ENCODE results near the gene SERPINB5. TPM values are rescaled to one million over a fixed set of nuclear protein-coding genes. Genes with fewer than 3 reads are reported as not detected.
"Not testable (repeated sequence)": the region's sequence is repeated elsewhere in the genome, so short reads cannot be mapped to it uniquely, and the experiment has no call there.

The SERPINB5 gene, protein sequence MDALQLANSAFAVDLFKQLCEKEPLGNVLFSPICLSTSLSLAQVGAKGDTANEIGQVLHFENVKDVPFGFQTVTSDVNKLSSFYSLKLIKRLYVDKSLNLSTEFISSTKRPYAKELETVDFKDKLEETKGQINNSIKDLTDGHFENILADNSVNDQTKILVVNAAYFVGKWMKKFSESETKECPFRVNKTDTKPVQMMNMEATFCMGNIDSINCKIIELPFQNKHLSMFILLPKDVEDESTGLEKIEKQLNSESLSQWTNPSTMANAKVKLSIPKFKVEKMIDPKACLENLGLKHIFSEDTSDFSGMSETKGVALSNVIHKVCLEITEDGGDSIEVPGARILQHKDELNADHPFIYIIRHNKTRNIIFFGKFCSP
- under 1 TPM in 1 of 3 donors, not detected in 2; 0.22 TPM for polyA plus RNA-seq

DNA sequence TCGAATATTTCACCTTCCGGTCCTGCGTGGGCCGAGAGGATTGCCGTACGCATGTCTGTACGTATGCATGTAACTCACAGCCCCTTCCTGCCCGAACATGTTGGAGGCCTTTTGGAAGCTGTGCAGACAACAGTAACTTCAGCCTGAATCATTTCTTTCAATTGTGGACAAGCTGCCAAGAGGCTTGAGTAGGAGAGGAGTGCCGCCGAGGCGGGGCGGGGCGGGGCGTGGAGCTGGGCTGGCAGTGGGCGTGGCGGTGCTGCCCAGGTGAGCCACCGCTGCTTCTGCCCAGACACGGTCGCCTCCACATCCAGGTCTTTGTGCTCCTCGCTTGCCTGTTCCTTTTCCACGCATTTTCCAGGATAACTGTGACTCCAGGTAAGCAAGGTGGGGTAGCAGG, at the start of gene SERPINB5:
SERPINB5 (plus strand) TSS at position 291 of the 400 bp plus-strand sequence. CDS start 7,471 bp downstream, outside the sequence.
- H3K27ac ChIP-seq (ENCODE audit: low read depth, low read length), result no peak within 1 kb of the TSS
- WGBS, 3 donors, result 88 to 96% (median 91%) methylated on average over 20 to 21 of the region's 21 CpGs

DNA sequence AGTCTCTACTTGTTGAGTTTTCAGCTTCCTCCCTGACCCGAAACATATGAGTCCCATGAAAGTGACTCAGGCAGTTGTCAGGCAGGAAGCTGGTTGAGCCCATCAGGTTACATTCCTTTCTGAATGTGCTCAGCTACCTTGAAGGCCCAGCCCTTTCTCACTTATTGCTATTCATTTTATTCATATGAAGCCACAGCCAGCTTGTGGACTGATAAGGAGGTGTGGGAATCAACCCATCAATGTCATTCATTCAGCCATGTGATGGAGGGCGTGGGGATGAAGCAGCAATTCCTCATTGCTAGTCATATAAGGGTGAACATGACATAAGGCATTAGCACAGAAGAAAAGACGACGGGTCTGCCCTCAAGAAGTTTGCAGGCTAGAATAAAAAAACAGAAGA, 49.2 kb upstream of the SERPINB5 start:
- 86 to 88% (median 87%) methylated on average over 4 of the region's 4 CpGs for WGBS, 3 donors
- H3K27ac ChIP-seq (ENCODE audit: low read depth, low read length), result no peak overlapping the region

DNA sequence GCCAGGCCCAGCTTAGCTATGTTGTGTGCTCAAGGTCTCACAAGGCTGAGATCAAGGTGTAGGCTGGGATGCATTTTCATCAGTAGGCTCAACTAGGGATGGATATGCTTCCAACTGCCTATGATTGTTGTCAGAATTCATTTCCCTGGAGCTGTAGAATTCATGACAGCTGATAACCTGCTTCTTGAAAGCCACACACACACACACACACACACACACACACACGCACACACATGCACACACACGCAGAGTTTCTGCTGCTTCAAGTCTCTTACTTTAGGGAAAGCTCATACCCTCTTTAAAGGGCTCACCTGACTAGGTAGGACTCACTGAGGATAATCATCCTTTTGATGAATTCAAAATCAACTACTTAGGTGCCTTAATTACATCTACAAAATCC, 46.2 kb upstream of the SERPINB5 start:
- 58 to 78% (median 63%) methylated on average over 2 of the region's 2 CpGs for WGBS, 3 donors
- H3K27ac ChIP-seq (ENCODE audit: low read depth, low read length), result no peak overlapping the region

DNA sequence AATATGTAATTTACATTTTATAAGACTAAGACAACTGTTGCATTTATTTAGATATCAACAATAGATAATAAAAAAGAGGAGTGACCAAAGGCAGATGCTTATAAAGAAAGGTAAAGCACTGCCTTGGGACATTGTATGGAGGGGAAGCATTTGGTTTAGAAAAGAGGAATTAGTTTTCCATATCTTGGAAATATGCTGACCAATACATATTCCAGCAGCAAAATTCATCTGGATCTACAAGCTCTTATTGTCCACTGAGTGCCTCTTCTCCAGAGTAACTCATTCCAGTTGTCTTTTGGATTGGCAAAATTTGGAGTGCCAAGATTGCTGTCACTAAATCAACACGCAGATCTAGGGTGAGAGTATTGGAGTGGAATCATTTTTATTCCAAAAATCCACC, 45.6 kb upstream of the SERPINB5 start:
- H3K27ac ChIP-seq (ENCODE audit: low read depth, low read length), result no peak overlapping the region
- WGBS, 3 donors, result 50 to 81% (median 80%) methylated on average over 1 of the region's 1 CpG

DNA sequence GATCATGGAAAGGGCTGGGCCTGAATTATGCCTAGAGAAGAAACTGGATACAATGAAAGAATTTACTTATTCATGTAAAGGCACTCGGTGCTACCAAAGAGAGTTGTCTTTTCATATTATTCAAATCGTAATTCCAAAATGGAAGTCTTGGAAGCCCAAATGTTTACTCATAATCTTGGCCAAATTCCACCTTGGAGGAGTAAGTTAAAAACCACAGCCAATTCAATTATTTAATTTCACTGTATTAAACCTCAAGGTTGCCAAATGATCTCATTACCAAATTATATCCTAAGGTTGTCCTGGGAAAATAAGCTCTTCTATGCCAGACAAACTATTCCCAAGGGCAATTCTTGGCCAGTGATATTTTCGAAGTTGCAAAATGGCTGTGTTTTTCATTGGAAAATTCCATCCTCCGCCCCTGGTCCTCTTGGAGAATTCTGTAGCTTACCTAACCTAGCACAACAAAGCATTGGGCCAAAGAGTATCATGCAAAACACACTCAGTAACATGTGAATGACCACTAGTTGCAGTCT, 43.4 kb upstream of the SERPINB5 start:
- H3K27ac ChIP-seq (ENCODE audit: low read depth, low read length), result no peak overlapping the region
- WGBS, 3 donors, result 43 to 55% (median 43%) methylated on average over 4 of the region's 4 CpGs

DNA sequence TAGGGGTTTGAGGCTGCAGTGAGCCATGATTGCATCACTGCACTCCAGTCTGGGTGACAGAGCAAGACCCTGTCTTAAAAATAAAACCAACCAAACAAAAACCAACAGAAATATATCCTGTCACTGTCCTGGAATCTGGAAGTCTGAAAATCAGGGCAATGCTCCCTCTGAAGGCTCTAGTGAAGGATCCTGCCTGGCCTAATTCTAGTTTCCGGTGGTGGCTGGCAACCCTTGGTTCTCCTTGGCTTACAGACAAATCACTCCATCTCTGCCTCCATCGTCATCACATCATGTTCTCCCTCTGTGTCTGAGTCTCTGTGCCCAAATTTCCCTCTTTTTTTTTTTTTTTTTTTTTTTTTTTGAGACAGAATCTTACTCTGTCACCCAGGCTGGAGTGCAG, 38.6 kb upstream of the SERPINB5 start:
- WGBS, 3 donors, result 74 to 76% (median 74%) methylated on average over 2 of the region's 2 CpGs
- H3K27ac ChIP-seq (ENCODE audit: low read depth, low read length), result no peak overlapping the region

DNA sequence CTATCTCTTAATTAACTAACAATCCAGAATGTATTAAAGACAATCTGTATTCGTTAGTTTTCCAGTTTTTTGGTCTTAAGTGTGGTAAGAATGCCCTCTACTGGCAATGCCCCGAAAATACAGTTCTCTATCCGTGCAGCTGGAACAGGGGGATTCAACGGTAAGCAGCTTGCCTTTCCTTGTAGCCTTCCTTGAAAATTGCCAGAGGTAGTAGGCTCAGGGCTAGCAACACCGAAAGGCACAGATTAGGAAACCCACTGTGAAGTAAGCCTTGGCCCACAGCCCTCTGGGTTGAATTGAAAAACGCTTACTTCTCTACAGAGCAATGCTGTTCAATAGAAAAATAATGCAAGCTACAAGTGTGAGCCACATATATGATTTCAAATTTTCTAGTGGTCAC, 37.4 kb upstream of the SERPINB5 start:
- 1 to 2% (median 2%) methylated on average over 6 of the region's 6 CpGs for WGBS, 3 donors
- no peak overlapping the region for H3K27ac ChIP-seq (ENCODE audit: low read depth, low read length)

DNA sequence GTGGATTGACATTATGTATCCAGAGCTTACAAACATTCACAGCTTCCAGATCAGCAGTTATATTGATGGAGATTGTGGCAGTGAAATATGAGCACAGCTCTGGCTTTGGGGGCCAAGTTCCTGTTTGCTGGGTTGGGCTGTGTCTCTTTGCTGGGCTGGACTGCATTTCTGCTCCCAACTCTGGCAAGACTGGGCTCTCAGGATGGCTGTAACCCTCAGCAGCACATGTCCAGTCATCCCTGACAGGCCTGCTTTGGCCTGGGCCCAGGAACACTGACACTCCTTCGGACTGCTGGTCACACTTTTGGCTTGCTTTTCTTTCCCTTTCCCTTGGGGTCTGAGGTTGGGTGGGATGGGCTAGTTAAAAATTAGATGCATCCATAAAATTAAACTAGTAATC, 36.5 kb upstream of the SERPINB5 start:
- H3K27ac ChIP-seq (ENCODE audit: low read depth, low read length), result no peak overlapping the region
- WGBS, 3 donors, result 33 to 53% (median 40%) methylated on average over 1 of the region's 1 CpG

DNA sequence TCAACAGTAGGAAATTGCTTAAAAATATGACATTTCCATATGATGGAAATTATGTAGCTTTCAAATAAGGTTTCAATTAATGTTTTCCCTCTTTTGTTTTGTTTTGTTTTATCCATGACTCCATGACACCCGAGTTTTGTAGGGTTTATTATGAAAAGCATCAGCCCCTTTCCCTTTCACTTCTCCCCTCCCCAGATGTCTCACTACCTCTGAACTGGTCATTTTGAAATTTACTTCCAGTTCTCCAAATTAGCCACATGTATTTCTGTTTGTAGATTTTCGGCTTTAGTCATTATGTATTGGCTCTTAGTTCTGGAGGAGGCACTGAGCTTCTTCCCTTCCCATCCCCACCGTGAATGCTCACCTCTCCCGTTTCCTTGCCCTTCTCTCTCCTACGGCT, 35.9 kb upstream of the SERPINB5 start:
- 56 to 61% (median 57%) methylated on average over 5 of the region's 5 CpGs for WGBS, 3 donors
- H3K27ac ChIP-seq (ENCODE audit: low read depth, low read length), result no peak overlapping the region

DNA sequence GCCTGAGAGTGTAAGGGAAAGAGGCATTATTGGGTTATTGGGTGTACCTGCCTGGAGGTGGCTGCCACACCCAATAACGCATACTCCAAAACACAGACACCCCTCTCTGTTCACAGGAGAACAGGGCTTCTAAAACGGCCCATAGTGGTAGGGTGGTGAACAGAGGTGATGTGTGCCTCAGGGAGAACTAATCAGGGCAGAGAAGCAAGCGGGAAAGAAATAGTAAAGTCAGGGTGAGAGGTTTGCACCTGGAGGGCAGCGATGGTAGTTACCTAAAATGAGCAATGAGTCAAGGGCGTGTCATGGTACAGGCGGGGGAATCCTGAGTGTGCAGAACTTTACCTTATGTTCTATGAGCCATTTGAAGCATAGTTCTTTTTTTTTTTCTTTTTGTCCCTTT, 32.9 kb upstream of the SERPINB5 start:
- no peak overlapping the region for H3K27ac ChIP-seq (ENCODE audit: low read depth, low read length)
- WGBS, 3 donors, result 82 to 98% (median 95%) methylated on average over 6 of the region's 6 CpGs

DNA sequence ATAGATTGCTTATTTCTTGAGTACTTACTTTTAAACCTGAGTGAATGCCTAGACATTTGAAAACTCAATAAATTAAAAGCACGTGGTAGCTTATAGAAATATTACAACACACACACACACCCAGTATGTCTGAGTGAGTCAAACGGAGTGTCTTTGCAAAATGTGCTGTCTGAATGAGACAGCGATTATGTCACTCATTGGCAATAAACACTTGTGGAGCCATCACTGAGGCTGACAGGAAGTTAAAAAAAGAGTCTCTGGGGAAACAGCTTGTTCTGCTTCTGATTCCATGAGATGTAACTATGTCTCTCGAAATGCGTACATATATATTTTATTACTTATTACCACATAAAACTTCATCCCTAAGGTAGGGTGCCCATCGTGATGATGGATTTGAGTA, 32.2 kb upstream of the SERPINB5 start:
- 30 to 70% (median 32%) methylated on average over 6 of the region's 6 CpGs for whole genome bisulfite sequencing, 3 donors
- H3K27ac ChIP-seq (ENCODE audit: low read depth, low read length), result no peak overlapping the region

DNA sequence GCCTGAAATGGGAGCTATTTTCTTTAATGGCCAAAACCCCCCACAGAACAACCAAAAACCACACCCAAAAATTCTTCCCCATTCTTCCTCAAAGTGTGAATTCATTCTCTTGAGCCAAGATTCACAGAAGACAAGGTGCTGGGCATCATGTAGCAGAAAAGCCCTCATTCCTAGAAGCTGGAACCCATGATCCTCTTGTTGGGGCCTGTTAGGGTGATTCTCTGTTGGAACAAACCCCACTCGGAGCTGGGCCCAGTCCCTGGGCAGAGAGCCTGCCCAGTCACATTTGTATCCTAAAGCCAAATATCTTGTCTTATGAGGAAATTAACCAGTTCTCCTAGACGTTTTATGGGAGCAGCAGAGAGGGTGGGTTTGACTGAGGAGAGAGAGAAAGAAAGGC, 31.7 kb upstream of the SERPINB5 start:
- no peak overlapping the region for H3K27ac ChIP-seq (ENCODE audit: low read depth, low read length)
- WGBS, 3 donors, result 44 to 74% (median 63%) methylated on average over 2 of the region's 2 CpGs

DNA sequence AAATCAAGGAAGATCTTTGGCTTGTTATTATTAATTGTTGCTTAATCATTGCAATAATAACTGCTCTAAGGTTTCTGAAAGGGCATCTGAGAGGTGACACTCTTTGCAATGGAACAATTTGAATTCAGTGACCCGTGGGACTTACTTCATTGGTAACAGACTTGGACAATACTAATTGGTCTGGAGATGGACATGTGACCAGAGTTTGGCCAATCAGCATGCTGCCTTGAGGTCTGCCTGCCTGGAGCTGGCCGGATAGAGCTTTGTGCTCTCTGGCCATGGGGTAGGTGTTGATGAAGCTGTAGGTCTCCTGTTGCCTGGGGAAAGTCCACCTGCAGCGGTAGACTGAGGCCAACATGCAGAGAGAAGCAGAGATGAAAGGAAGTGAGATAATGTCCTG, 30.5 kb upstream of the SERPINB5 start:
- WGBS, 3 donors, result 92 to 95% (median 93%) methylated on average over 3 of the region's 3 CpGs
- no peak overlapping the region for H3K27ac ChIP-seq (ENCODE audit: low read depth, low read length)

DNA sequence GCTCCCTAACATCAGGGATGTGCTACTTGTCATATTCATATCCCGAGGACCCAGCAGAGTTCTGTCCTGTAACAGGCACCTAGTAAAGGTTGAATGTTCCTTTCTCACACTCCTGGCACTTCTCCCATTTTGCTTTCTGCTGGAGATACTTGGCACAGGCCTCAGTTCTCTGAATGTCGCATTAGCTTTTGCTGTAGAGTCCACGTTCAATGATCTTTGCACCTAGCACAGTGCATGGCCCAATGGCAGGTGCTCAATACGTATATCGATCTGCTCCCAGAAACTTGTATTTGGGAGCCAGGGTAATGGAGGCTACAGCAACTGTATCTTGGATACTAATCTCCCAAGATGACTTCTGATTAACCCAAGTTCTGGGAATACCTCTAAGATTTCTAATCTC, 29.7 kb upstream of the SERPINB5 start:
- H3K27ac ChIP-seq (ENCODE audit: low read depth, low read length), result no peak overlapping the region
- WGBS, 3 donors, result 71 to 93% (median 90%) methylated on average over 5 of the region's 5 CpGs

DNA sequence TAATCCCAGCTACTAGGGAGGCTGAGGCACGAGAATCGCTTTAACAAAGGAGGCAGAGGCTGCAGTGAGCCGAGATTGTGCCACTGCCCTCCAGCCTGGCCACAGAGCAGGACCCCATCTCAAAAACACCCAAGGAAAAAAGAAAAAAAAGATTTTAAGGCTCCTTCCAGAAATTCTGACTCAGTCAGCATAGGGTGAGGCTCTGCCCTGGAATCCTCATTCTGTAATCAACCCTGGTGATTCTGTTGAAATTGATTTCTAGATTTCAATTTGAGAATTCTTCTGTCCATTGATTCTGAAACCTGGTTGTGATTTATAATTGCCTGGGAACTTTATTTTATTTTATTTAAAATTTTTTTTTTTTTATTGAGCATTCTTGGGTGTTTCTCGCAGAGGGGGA, 27.3 kb upstream of the SERPINB5 start:
- WGBS, 3 donors, result 89 to 90% (median 90%) methylated on average over 4 of the region's 4 CpGs
- H3K27ac ChIP-seq (ENCODE audit: low read depth, low read length), result no peak overlapping the region

DNA sequence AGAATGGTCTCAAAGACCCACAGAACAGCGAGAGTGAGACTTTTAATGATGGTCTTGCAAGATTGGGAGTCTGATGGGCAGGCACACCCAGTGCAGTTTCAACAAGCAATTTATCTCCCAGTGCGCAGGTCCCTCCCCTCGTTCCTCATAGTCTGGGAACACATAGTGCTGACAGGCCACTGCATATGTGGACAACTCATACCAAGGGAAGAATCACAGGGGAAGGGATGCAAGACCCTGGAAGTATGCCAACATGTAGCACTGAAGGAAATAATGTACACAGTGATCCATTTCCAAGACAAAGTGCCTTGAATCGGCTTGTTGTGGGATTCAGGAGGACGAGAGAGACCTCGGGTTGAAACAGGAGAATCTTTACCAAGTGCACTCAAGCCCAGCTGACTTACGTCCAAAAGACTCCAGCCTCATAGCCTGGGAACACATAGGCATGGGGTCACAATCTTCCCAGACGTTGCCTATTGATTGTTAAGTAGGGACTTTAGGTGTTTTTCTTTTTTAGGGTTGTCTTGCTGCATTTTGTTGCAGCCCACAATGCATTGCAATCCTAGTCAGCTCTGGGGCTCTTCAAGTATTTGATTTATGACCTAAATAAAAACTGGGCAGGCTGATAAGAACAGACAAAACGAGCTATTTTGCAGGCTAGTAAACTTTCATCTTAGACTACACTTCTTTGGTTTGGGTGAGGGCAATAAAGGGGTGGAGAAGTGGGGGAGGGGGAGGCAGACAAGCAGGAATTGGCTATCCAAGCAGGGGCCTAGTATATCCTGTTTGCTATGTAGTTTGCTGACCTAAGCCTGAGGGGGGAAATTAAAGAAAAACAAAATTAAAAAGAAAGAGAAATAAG, 24.7 kb upstream of the SERPINB5 start:
- H3K27ac ChIP-seq (ENCODE audit: low read depth, low read length), result no peak overlapping the region
- 48 to 53% (median 51%) methylated on average over 9 of the region's 9 CpGs for WGBS, 3 donors

DNA sequence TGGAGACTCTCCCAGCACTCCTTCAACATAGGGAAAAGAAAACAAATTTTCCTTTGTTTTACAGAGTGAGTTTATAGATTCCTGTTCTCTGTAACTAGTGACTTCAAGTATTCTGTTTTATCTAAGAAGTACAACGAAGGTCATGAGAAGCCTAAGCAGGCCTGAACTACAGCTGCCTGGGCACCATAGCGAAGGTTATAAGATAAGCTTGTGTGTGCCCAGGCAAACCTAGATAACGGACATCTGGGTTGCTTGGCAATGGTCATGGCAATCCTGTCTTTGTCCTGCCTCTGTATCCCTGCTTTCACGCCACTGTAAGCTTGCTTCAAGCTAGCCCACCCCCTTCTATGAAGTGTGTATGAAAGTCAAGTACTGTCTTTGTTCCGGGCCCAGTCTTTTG, 24.0 kb upstream of the SERPINB5 start:
- not testable (repeated sequence) for H3K27ac ChIP-seq (ENCODE audit: low read depth, low read length)
- WGBS, 3 donors, result 36 to 87% (median 72%) methylated on average over 5 of the region's 5 CpGs

DNA sequence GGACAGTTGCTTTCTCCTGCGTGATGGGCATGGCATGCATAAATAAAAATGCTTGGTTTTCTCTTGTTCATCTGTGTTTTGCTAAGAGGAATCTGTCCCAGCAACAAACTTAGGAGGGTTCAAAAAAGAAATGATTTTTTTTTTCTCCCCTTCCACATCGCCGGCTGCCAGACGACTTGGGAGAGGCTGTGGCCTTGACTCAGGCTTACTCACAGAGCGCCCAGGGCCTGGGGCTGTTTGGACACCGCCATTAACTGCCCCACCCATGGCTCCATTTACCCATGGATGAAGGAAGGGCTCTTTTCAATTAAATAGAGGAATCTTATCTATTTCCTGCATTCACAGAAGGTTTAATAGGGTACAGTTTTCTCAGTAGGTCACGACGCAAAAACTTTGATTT, 22.3 kb upstream of the SERPINB5 start:
- 92 to 96% (median 93%) methylated on average over 8 of the region's 8 CpGs for WGBS, 3 donors
- H3K27ac ChIP-seq (ENCODE audit: low read depth, low read length), result no peak overlapping the region

DNA sequence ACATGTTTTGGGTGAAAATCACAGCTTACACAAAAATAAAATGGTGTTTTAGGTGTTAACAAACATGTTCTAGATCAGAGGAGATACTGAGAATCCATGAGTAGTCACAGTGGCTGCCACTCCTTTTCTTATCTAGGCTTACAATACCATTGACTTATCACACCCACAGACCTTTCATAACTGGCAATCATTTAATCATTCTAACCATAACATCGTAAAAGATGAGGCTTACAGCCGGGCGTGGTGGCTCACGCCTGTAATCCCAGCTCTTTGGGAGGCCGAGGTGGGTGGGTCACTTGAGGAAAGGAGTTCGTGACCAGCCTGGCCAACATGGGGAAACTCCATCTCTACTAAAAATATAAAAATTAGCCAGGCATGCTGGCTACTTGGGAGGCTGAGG, 18.8 kb upstream of the SERPINB5 start:
- WGBS, 3 donors, result 72 to 85% (median 85%) methylated on average over 6 of the region's 6 CpGs
- H3K27ac ChIP-seq (ENCODE audit: low read depth, low read length), result no peak overlapping the region

All from adipose tissue (tissue), 3 donors.